ENCODE measurements around the gene SAC3D1. TPM values are rescaled to one million over a fixed set of nuclear protein-coding genes. Genes with fewer than 3 reads are reported as not detected.

The SAC3D1 gene
- total RNA-seq, 1 donor from 2014 or later: 25.5 TPM

- Histone ChIP-seq H3K27me3 (ENCODE audit: control insufficient read depth, insufficient read depth, low read length) (no peaks in the 10 kb centered on the region), H3K36me3 (ENCODE audit: control insufficient read depth, insufficient read depth, low read length) (no peaks in the 10 kb centered on the region), H3K4me3 (ENCODE audit: low read depth, low read length) (no peak overlapping the region)
- no peak for DNase-seq (ENCODE audit: low read depth)
- TF ChIP-seq CTCF (IDR thresholded peaks at IDR 0.05; ENCODE audit: insufficient read depth, low read length, poor library complexity, severe bottlenecking): no peak
Observed at GRCh38 chr11:65087216-65087615, 46.2 kb downstream of the SAC3D1 start.

GRCh38 chr11:65087827-65088226 is 46.8 kb downstream of the SAC3D1 start:
- no peaks in the 10 kb centered on the region for H3K36me3 ChIP-seq (ENCODE audit: control insufficient read depth, insufficient read depth, low read length)
- no peaks in the 10 kb centered on the region for H3K27me3 ChIP-seq (ENCODE audit: control insufficient read depth, insufficient read depth, low read length)
- no peak overlapping the region for H3K4me3 ChIP-seq (ENCODE audit: low read depth, low read length)
- no peak for TF ChIP-seq CTCF (IDR thresholded peaks at IDR 0.05; ENCODE audit: insufficient read depth, low read length, poor library complexity, severe bottlenecking)
- DNase-seq (ENCODE audit: low read depth): no peak

GRCh38 chr11:65089621-65090020 is 48.6 kb downstream of the SAC3D1 start:
- Histone ChIP-seq H3K36me3 (ENCODE audit: control insufficient read depth, insufficient read depth, low read length) (no peaks in the 10 kb centered on the region), H3K4me3 (ENCODE audit: low read depth, low read length) (no peak overlapping the region), H3K27me3 (ENCODE audit: control insufficient read depth, insufficient read depth, low read length) (no peaks in the 10 kb centered on the region)
- no peak for TF ChIP-seq CTCF (IDR thresholded peaks at IDR 0.05; ENCODE audit: insufficient read depth, low read length, poor library complexity, severe bottlenecking)
- no peak for DNase-seq (ENCODE audit: low read depth)

GRCh38 chr11:65090628-65091027 is 49.6 kb downstream of the SAC3D1 start:
- TF ChIP-seq CTCF (IDR thresholded peaks at IDR 0.05; ENCODE audit: insufficient read depth, low read length, poor library complexity, severe bottlenecking): no peak
- no peak for DNase-seq (ENCODE audit: low read depth)
- no peaks in the 10 kb centered on the region for H3K27me3 ChIP-seq (ENCODE audit: control insufficient read depth, insufficient read depth, low read length)
- no peak overlapping the region for H3K4me3 ChIP-seq (ENCODE audit: low read depth, low read length)
- no peaks in the 10 kb centered on the region for H3K36me3 ChIP-seq (ENCODE audit: control insufficient read depth, insufficient read depth, low read length)

Other genes starting within 250 kb of the SAC3D1 start
- gene MAP4K2, start 238.0 kb upstream of the SAC3D1 start, total RNA-seq: 33.2 and 40.6 TPM in 2 replicates
- 24.6 and 28.5 TPM in 2 replicates for gene MEN1, start 230.7 kb upstream of the SAC3D1 start, total RNA-seq
- gene CDC42BPG, start 196.6 kb upstream of the SAC3D1 start, total RNA-seq: 10.7 and 12.8 TPM in 2 replicates
- 87.7 and 100 TPM in 2 replicates for gene EHD1, start 162.6 kb upstream of the SAC3D1 start, total RNA-seq
- gene ATG2A, start 124.0 kb upstream of the SAC3D1 start, total RNA-seq: 24.8 and 28.6 TPM in 2 replicates
- gene PPP2R5B, start 116.5 kb upstream of the SAC3D1 start, total RNA-seq: 26.9 and 31.1 TPM in 2 replicates
- not detected in 2 replicates for gene GPHA2, start 105.3 kb upstream of the SAC3D1 start, total RNA-seq
- gene MAJIN, start 69.1 kb upstream of the SAC3D1 start, total RNA-seq: 0.17 and 0.68 TPM in 2 replicates
- gene BATF2, start 44.2 kb upstream of the SAC3D1 start, total RNA-seq: 1.1 and 7.3 TPM in 2 replicates
- gene ARL2, start 27.1 kb upstream of the SAC3D1 start, total RNA-seq: 164 and 170 TPM in 2 replicates
- 21.6 and 28.8 TPM in 2 replicates for gene SNX15, start 13.8 kb upstream of the SAC3D1 start, total RNA-seq
- gene NAALADL1, start 17.3 kb downstream of the SAC3D1 start, total RNA-seq: 13.2 and 21.7 TPM in 2 replicates
- 4.9 and 6.9 TPM in 2 replicates for gene CDCA5, start 42.8 kb downstream of the SAC3D1 start, total RNA-seq
- 49.8 and 66.1 TPM in 2 replicates for gene ZFPL1, start 43.0 kb downstream of the SAC3D1 start, total RNA-seq
- 153 and 391 TPM in 2 replicates for gene VPS51, start 55.0 kb downstream of the SAC3D1 start, total RNA-seq
- 42.4 and 42.6 TPM in 2 replicates for gene TM7SF2, start 70.7 kb downstream of the SAC3D1 start, total RNA-seq
- 21.3 and 28.1 TPM in 2 replicates for gene ZNHIT2, start 76.5 kb downstream of the SAC3D1 start, total RNA-seq
- 595 and 710 TPM in 2 replicates for gene FAU, start 80.9 kb downstream of the SAC3D1 start, total RNA-seq
- 67.6 and 88.5 TPM in 2 replicates for gene MRPL49, start 81.1 kb downstream of the SAC3D1 start, total RNA-seq
- gene SYVN1, start 93.3 kb downstream of the SAC3D1 start, total RNA-seq: 23.4 and 31.0 TPM in 2 replicates
- not detected in 2 replicates for gene SPDYC, start 129.0 kb downstream of the SAC3D1 start, total RNA-seq
- 397 and 531 TPM in 2 replicates for gene CAPN1, start 140.7 kb downstream of the SAC3D1 start, total RNA-seq
- gene POLA2, start 220.8 kb downstream of the SAC3D1 start, total RNA-seq: 8.9 and 11.5 TPM in 2 replicates